Endodermal cell (in vitro differentiated cells): ENCODE measurements around the gene TXK. TPM values are rescaled to one million over a fixed set of nuclear protein-coding genes. Genes with fewer than 3 reads are reported as not detected.

Experiments
- DNase-seq: peaks from one replicate; pipeline ENCODE4 v3.0.0-alpha.2; 2017
- H3K27ac ChIP-seq: 2 replicates; pipeline ENCODE4 v1.5.1; 2013; ENCODE audit warnings: mild to moderate bottlenecking, low read depth, low read length, moderate library complexity
- H3K27me3 ChIP-seq: 2 replicates; pipeline ENCODE4 v1.6.1; 2013; ENCODE audit warnings: mild to moderate bottlenecking, low read length, moderate library complexity; ENCODE audit not compliant: insufficient read depth, control insufficient read depth, poor library complexity, severe bottlenecking
- H3K36me3 ChIP-seq: 2 replicates; pipeline ENCODE4 v1.7.0; 2013; ENCODE audit warnings: mild to moderate bottlenecking, low read length, moderate library complexity; ENCODE audit not compliant: control insufficient read depth, insufficient read depth
- H3K4me1 ChIP-seq: one replicate; pipeline ENCODE4 v1.7.0; 2013; ENCODE audit warnings: low read length; ENCODE audit not compliant: control insufficient read depth, insufficient read depth
- H3K4me3 ChIP-seq: 2 replicates; pipeline ENCODE4 v1.5.1; 2013; ENCODE audit warnings: mild to moderate bottlenecking, low read length, moderate library complexity
- H3K9ac ChIP-seq: 2 replicates; pipeline ENCODE4 v1.6.1; 2013; ENCODE audit warnings: mild to moderate bottlenecking, low read length, moderate library complexity; ENCODE audit not compliant: poor library complexity, severe bottlenecking; ENCODE audit errors: extremely low read depth
- H3K9me3 ChIP-seq: 2 replicates; pipeline ENCODE4 v1.6.1; 2013; ENCODE audit warnings: mild to moderate bottlenecking, low read length, moderate library complexity; ENCODE audit not compliant: control insufficient read depth
- H3K27ac Mint-ChIP-seq: 2 replicates; pipeline ENCODE4 v1.8.0; 2020; ENCODE audit warnings: mixed read lengths
- H3K27me3 Mint-ChIP-seq: 2 replicates; pipeline ENCODE4 v1.8.0; 2021; ENCODE audit warnings: mild to moderate bottlenecking, mixed read lengths; ENCODE audit not compliant: insufficient read depth
- H3K36me3 Mint-ChIP-seq: 2 replicates; pipeline ENCODE4 v1.8.0; 2020; ENCODE audit warnings: low read depth, mixed read lengths
- H3K4me1 Mint-ChIP-seq: 2 replicates; pipeline ENCODE4 v1.8.0; 2020; ENCODE audit warnings: mixed read lengths
- H3K4me3 Mint-ChIP-seq: 2 replicates; pipeline ENCODE4 v1.8.0; 2020; ENCODE audit warnings: mild to moderate bottlenecking, moderate library complexity, mixed read lengths
- H3K9me3 Mint-ChIP-seq: 2 replicates; pipeline ENCODE4 v1.8.0; 2020; ENCODE audit warnings: mild to moderate bottlenecking, mixed read lengths
- WGBS, 2 experiments: methylation state at CpG; one replicate each; pipeline versions ENCODE4 v1.1.5 to v1.1.7; 2013; ENCODE audit warnings: missing lambda C conversion rate in 2 of 2, mixed read lengths in 1 of 2; ENCODE audit not compliant: insufficient coverage in 1 of 2, insufficient read length in 1 of 2; 5-methylcytosine and 5-hydroxymethylcytosine counted together
- total RNA-seq, 2 donors: library from RNA; stranded (reverse); fragmentation: NEBNext Ultra II Directional in 1 of 2; extraction: Animal tissue kit (Norgen Biotek cat#: 25700) in 1 of 2; gene quantifications; 2 replicates in 1 of 2; 3 replicates in 1 of 2; pipeline ENCODE4 v1.2.1, GENCODE V29; 2021
- TF ChIP-seq, protein P1 (sequence below): fragments of 200-600 bp; sonication (generic); conservative IDR thresholded peaks from 2 replicates; pipeline ENCODE4 v1.5.0; 2021; ENCODE audit warnings: antibody characterized with exemption, mild to moderate bottlenecking

Gene TXK
- total RNA-seq, 2 donors from 2014 or later = 0.66 to 0.68 TPM

GRCh38 chr4:48028696-48029095, 105.4 kb downstream of the TXK start:
- Histone ChIP-seq H3K27me3 (no peaks in the 10 kb centered on the region), H3K36me3 (peaks cover 18% of the 10 kb centered on the region), H3K9ac (no peak overlapping the region), H3K27ac (no peak overlapping the region), H3K4me1 (peaks cover 11% of the 10 kb centered on the region), H3K4me3 (no peak overlapping the region), H3K9me3 (no peaks in the 10 kb centered on the region)
- no peak for DNase-seq
- no peak overlapping the region for H3K4me3 Mint-ChIP-seq
- H3K27ac Mint-ChIP-seq = no peak overlapping the region
- TF ChIP-seq, protein P1, sequence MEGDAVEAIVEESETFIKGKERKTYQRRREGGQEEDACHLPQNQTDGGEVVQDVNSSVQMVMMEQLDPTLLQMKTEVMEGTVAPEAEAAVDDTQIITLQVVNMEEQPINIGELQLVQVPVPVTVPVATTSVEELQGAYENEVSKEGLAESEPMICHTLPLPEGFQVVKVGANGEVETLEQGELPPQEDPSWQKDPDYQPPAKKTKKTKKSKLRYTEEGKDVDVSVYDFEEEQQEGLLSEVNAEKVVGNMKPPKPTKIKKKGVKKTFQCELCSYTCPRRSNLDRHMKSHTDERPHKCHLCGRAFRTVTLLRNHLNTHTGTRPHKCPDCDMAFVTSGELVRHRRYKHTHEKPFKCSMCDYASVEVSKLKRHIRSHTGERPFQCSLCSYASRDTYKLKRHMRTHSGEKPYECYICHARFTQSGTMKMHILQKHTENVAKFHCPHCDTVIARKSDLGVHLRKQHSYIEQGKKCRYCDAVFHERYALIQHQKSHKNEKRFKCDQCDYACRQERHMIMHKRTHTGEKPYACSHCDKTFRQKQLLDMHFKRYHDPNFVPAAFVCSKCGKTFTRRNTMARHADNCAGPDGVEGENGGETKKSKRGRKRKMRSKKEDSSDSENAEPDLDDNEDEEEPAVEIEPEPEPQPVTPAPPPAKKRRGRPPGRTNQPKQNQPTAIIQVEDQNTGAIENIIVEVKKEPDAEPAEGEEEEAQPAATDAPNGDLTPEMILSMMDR = no peak
- H3K36me3 Mint-ChIP-seq = peaks cover 11% of the 10 kb centered on the region
- no peaks in the 10 kb centered on the region for H3K9me3 Mint-ChIP-seq
- WGBS, 2 experiments = 25 to 53% methylated on average over 1 to 2 of the region's 2 CpGs
- H3K27me3 Mint-ChIP-seq = no peaks in the 10 kb centered on the region
- H3K4me1 Mint-ChIP-seq = peaks cover 31% of the 10 kb centered on the region

DNA sequence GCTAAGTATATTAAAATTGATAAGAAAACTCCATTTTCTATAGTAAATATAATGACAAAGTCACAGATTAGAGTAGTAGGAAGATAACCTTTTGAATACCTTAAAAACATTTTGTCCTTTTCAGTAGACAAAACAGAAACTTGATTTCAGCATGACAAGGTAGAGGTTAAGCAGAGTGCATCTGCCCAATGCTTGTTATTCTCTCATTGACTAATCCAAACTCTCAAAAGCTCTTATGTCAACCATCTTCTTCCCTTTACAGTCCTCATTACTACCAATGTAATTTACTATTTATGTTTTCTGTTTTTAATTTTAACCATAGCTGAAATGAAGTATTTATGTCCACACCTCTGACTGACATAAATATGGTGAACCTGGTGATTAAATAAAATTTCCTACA, 106.4 kb downstream of the TXK start:
- Histone ChIP-seq H3K36me3 (peaks cover 18% of the 10 kb centered on the region), H3K27ac (no peak overlapping the region), H3K4me3 (no peak overlapping the region), H3K27me3 (no peaks in the 10 kb centered on the region), H3K4me1 (peaks cover 8% of the 10 kb centered on the region), H3K9ac (no peak overlapping the region), H3K9me3 (no peaks in the 10 kb centered on the region)
- TF ChIP-seq, protein P1 = no peak
- Mint-ChIP-seq H3K27me3 (no peaks in the 10 kb centered on the region), H3K27ac (no peak overlapping the region), H3K4me3 (no peak overlapping the region), H3K36me3 (peaks cover 11% of the 10 kb centered on the region), H3K4me1 (peaks cover 22% of the 10 kb centered on the region), H3K9me3 (no peaks in the 10 kb centered on the region)
- DNase-seq = no peak

DNA sequence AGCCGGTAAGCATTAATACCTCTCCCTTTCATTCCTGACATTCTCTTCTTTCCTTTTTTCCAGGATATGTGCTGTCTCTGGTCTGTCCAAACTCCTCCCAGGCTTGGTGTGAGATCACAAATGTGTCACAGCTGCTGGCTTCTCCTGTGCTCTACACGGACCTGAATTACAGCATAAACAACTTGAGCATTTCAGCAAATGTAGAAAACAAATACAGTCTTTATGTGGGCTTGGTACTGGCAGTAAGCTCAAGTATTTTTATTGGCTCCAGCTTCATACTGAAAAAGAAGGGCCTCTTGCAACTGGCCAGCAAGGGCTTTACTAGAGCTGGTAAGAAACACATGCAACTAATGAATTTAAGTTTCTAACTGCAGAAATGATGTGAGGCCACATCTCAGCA, 109.0 kb downstream of the TXK start:
- Mint-ChIP-seq H3K4me1 (peaks cover 11% of the 10 kb centered on the region), H3K27ac (no peak overlapping the region)
- 90 to 94% methylated on average over 2 of the region's 2 CpGs for WGBS, 2 experiments

More for the DNA sequence above, 109.0 kb downstream of the TXK start:
- TF ChIP-seq, protein P1 = no peak
- H3K9me3 Mint-ChIP-seq = no peaks in the 10 kb centered on the region
- H3K4me3 ChIP-seq = no peak overlapping the region
- DNase-seq = no peak
- no peak overlapping the region for H3K9ac ChIP-seq
- no peak overlapping the region for H3K27ac ChIP-seq
- peaks cover 1% of the 10 kb centered on the region for H3K27me3 Mint-ChIP-seq
- H3K36me3 Mint-ChIP-seq = peaks cover 11% of the 10 kb centered on the region
- H3K4me3 Mint-ChIP-seq = no peak overlapping the region
- no peaks in the 10 kb centered on the region for H3K9me3 ChIP-seq
- peaks cover 18% of the 10 kb centered on the region for H3K36me3 ChIP-seq
- H3K27me3 ChIP-seq = no peaks in the 10 kb centered on the region
- H3K4me1 ChIP-seq = no peaks in the 10 kb centered on the region
